ENCODE results near the gene MPDU1.
"Not testable (repeated sequence)": the region's sequence is repeated elsewhere in the genome, so short reads cannot be mapped to it uniquely, and the experiment has no call there.

The MPDU1 gene

GRCh38 chr17:7610641-7611040 is 27.0 kb downstream of the MPDU1 start:
- Mint-ChIP-seq H3K9me3 (no peaks in the 10 kb centered on the region), H3K27me3 (no peaks in the 10 kb centered on the region), H3K27ac (peak overlapping the region; percentile 22), H3K36me3 (peaks cover 19 to 31% of the 10 kb centered on the region in 2 donors), H3K4me1 (peaks cover 33 to 39% of the 10 kb centered on the region in 2 donors), H3K4me3 (no peak overlapping the region)
- no peak for DNase-seq
- ATAC-seq (replicated peaks), result no peak

GRCh38 chr17:7611635-7612293 is 28.1 kb downstream of the MPDU1 start:
- Mint-ChIP-seq H3K9me3 (no peaks in the 10 kb centered on the region), H3K27ac (no peak overlapping the region), H3K4me3 (peak overlapping the region; percentile 42 to 88), H3K4me1 (peaks cover 27 to 31% of the 10 kb centered on the region in 2 donors), H3K36me3 (peaks cover 14 to 22% of the 10 kb centered on the region in 2 donors), H3K27me3 (no peaks in the 10 kb centered on the region)
- DNase-seq, result no peak
- ATAC-seq (replicated peaks), result no peak

GRCh38 chr17:7612294-7612640 is 28.6 kb downstream of the MPDU1 start:
- DNase-seq, result no peak
- H3K27ac Mint-ChIP-seq, result no peak overlapping the region
- H3K4me1 Mint-ChIP-seq, result peaks cover 27 to 31% of the 10 kb centered on the region in 2 donors
- H3K36me3 Mint-ChIP-seq, result peaks cover 14 to 22% of the 10 kb centered on the region in 2 donors
- ATAC-seq (replicated peaks), result no peak
- H3K4me3 Mint-ChIP-seq, result peak overlapping the region; percentile 42 to 88
- no peaks in the 10 kb centered on the region for H3K9me3 Mint-ChIP-seq
- no peaks in the 10 kb centered on the region for H3K27me3 Mint-ChIP-seq

- no peaks in the 10 kb centered on the region for H3K9me3 Mint-ChIP-seq
- DNase-seq (no peak), ATAC-seq (replicated peaks) (no peak)
- H3K4me3 Mint-ChIP-seq, result peak overlapping the region; percentile 88 to 93
- peak overlapping the region; percentile 93 for H3K27ac Mint-ChIP-seq
- no peaks in the 10 kb centered on the region for H3K27me3 Mint-ChIP-seq
- H3K36me3 Mint-ChIP-seq, result peaks cover 14 to 22% of the 10 kb centered on the region in 2 donors
- H3K4me1 Mint-ChIP-seq, result peaks cover 27 to 31% of the 10 kb centered on the region in 2 donors
Measured at GRCh38 chr17:7613769-7614424, 30.2 kb downstream of the MPDU1 start.

GRCh38 chr17:7614425-7615264 is 31.0 kb downstream of the MPDU1 start, which contains the start of gene FXR2:
TSS of gene FXR2 (minus strand) at chr17:7614897. CDS start at chr17:7614532, 365 bp downstream.
- Mint-ChIP-seq H3K27ac (peak within 1 kb of the TSS; percentile 93), H3K27me3 (no peaks in the 10 kb centered on the region), H3K36me3 (peaks cover 11 to 19% of the 10 kb centered on the region in 2 donors), H3K9me3 (no peaks in the 10 kb centered on the region), H3K4me1 (peaks cover 23 to 31% of the 10 kb centered on the region in 2 donors), H3K4me3 (peak within 1 kb of the TSS; percentile 88 to 93)
- ATAC-seq (replicated peaks) (peak; percentile 90 to 95), DNase-seq (peak; percentile 99)

GRCh38 chr17:7615265-7615747 is 31.7 kb downstream of the MPDU1 start:
- Mint-ChIP-seq H3K27me3 (no peaks in the 10 kb centered on the region), H3K9me3 (no peaks in the 10 kb centered on the region), H3K27ac (peak overlapping the region; percentile 73), H3K4me3 (peak overlapping the region; percentile 77 to 88), H3K36me3 (peaks cover 10 to 17% of the 10 kb centered on the region in 2 donors), H3K4me1 (peaks cover 23 to 31% of the 10 kb centered on the region in 2 donors)
- DNase-seq (no peak), ATAC-seq (replicated peaks) (no peak)

- peaks cover 3 to 6% of the 10 kb centered on the region in 2 donors for H3K4me1 Mint-ChIP-seq
- no peak overlapping the region for H3K27ac Mint-ChIP-seq
- DNase-seq (no peak), ATAC-seq (replicated peaks) (no peak)
- H3K27me3 Mint-ChIP-seq, result no peaks in the 10 kb centered on the region
- peaks cover 0 to 2% of the 10 kb centered on the region in 2 donors for H3K36me3 Mint-ChIP-seq
- no peak overlapping the region for H3K4me3 Mint-ChIP-seq
- H3K9me3 Mint-ChIP-seq, result no peaks in the 10 kb centered on the region
Measured at GRCh38 chr17:7618608-7619007, 35.0 kb downstream of the MPDU1 start.

- Mint-ChIP-seq H3K4me1 (no peaks in the 10 kb centered on the region), H3K27ac (no peak overlapping the region), H3K36me3 (peaks cover 0 to 4% of the 10 kb centered on the region in 2 donors), H3K4me3 (no peak overlapping the region), H3K27me3 (no peaks in the 10 kb centered on the region), H3K9me3 (no peaks in the 10 kb centered on the region)
- no peak for DNase-seq
- ATAC-seq (replicated peaks), result no peak
Measured at GRCh38 chr17:7620835-7621234, 37.2 kb downstream of the MPDU1 start.

- Mint-ChIP-seq H3K27ac (no peak overlapping the region), H3K4me3 (no peak overlapping the region), H3K4me1 (peaks cover 9 to 14% of the 10 kb centered on the region in 2 donors), H3K27me3 (no peaks in the 10 kb centered on the region), H3K36me3 (peaks cover 0 to 12% of the 10 kb centered on the region in 2 donors), H3K9me3 (no peaks in the 10 kb centered on the region)
- ATAC-seq (replicated peaks), result no peak
- no peak for DNase-seq
Measured at GRCh38 chr17:7623661-7624060, 40.0 kb downstream of the MPDU1 start.

- not testable (repeated sequence) for H3K9me3 Mint-ChIP-seq; H3K27me3 Mint-ChIP-seq; DNase-seq; H3K4me3 Mint-ChIP-seq; H3K27ac Mint-ChIP-seq; ATAC-seq (replicated peaks)
- peaks cover 0 to 12% of the 10 kb centered on the region in 2 donors for H3K36me3 Mint-ChIP-seq
- peaks cover 9 to 14% of the 10 kb centered on the region in 2 donors for H3K4me1 Mint-ChIP-seq
Measured at GRCh38 chr17:7625749-7626148, 42.1 kb downstream of the MPDU1 start.

GRCh38 chr17:7626307-7626706 is 42.7 kb downstream of the MPDU1 start:
- Mint-ChIP-seq H3K36me3 (peaks cover 0 to 12% of the 10 kb centered on the region in 2 donors), H3K4me1 (peaks cover 9 to 14% of the 10 kb centered on the region in 2 donors), H3K27me3 (no peaks in the 10 kb centered on the region), H3K4me3 (peak overlapping the region in 1 of 2 donors; percentile 90), H3K9me3 (no peaks in the 10 kb centered on the region), H3K27ac (no peak overlapping the region)
- ATAC-seq (replicated peaks), result no peak
- no peak for DNase-seq

GRCh38 chr17:7626956-7627249 is 43.3 kb downstream of the MPDU1 start:
- DNase-seq (no peak), ATAC-seq (replicated peaks) (no peak)
- Mint-ChIP-seq H3K36me3 (peaks cover 0 to 12% of the 10 kb centered on the region in 2 donors), H3K9me3 (no peaks in the 10 kb centered on the region), H3K4me1 (peaks cover 9 to 14% of the 10 kb centered on the region in 2 donors), H3K4me3 (peak overlapping the region; percentile 90 to 98), H3K27ac (peak overlapping the region; percentile 90), H3K27me3 (no peaks in the 10 kb centered on the region)

- Mint-ChIP-seq H3K9me3 (no peaks in the 10 kb centered on the region), H3K36me3 (peaks cover 0 to 12% of the 10 kb centered on the region in 2 donors), H3K27ac (peak within 1 kb of the TSS; percentile 90), H3K4me3 (peak within 1 kb of the TSS; percentile 90 to 98), H3K27me3 (no peaks in the 10 kb centered on the region), H3K4me1 (peaks cover 9 to 14% of the 10 kb centered on the region in 2 donors)
- ATAC-seq (replicated peaks) (peak; percentile 96), DNase-seq (peak; percentile 77)
Measured at GRCh38 chr17:7627250-7628121, 43.8 kb downstream of the MPDU1 start, which contains the start of gene SAT2. TSS of gene SAT2 (minus strand) at chr17:7627821. CDS start at chr17:7627635, 186 bp downstream.

Data from stimulated activated naive B cell treated with anti-CD40 and anti-IgM and Interleukin-4, amounts not matched to agents 10 μg/mL and 1 μg/mL and 100 μg/mL, for 72 hours (primary cell).